ENCODE measurements around the gene ZNF592. TPM values are rescaled to one million over a fixed set of nuclear protein-coding genes. Genes with fewer than 3 reads are reported as not detected.
A peak's percentile ranks its signal among the peaks of the same experiment; 100 is the strongest.

Gene ZNF592
- total RNA-seq, 1 donor from 2014 or later = 42.3 TPM

- Mint-ChIP-seq H3K27ac (ENCODE audit: unreplicated experiment) (no peak overlapping the region), H3K4me3 (ENCODE audit: unreplicated experiment) (no peak overlapping the region), H3K4me1 (ENCODE audit: low read depth, unreplicated experiment) (peaks cover 17% of the 10 kb centered on the region), H3K9me3 (ENCODE audit: unreplicated experiment) (peaks cover 2% of the 10 kb centered on the region), H3K27me3 (ENCODE audit: unreplicated experiment) (peaks cover 4% of the 10 kb centered on the region), H3K36me3 (ENCODE audit: unreplicated experiment) (peaks cover 10% of the 10 kb centered on the region)
- no peak for TF ChIP-seq CTCF (IDR thresholded peaks at IDR 0.05; ENCODE audit: partially characterized antibody, unreplicated experiment)
- DNase-seq = no peak
Measured at GRCh38 chr15:84785053-84785452, 36.7 kb downstream of the ZNF592 start.

- no peak overlapping the region for H3K27ac Mint-ChIP-seq (ENCODE audit: unreplicated experiment)
- H3K27me3 Mint-ChIP-seq (ENCODE audit: unreplicated experiment) = peaks cover 2% of the 10 kb centered on the region
- no peak for DNase-seq
- peaks cover 15% of the 10 kb centered on the region for H3K4me1 Mint-ChIP-seq (ENCODE audit: low read depth, unreplicated experiment)
- H3K9me3 Mint-ChIP-seq (ENCODE audit: unreplicated experiment) = peaks cover 2% of the 10 kb centered on the region
- peaks cover 10% of the 10 kb centered on the region for H3K36me3 Mint-ChIP-seq (ENCODE audit: unreplicated experiment)
- no peak overlapping the region for H3K4me3 Mint-ChIP-seq (ENCODE audit: unreplicated experiment)
- TF ChIP-seq CTCF (IDR thresholded peaks at IDR 0.05; ENCODE audit: partially characterized antibody, unreplicated experiment) = no peak
Measured at GRCh38 chr15:84788500-84788899, 40.1 kb downstream of the ZNF592 start.

GRCh38 chr15:84789762-84790161, 41.4 kb downstream of the ZNF592 start:
- no peak for DNase-seq
- peak overlapping the region; percentile 12 for H3K27ac Mint-ChIP-seq (ENCODE audit: unreplicated experiment)

GRCh38 chr15:84790676-84791075, 42.3 kb downstream of the ZNF592 start:
- Mint-ChIP-seq H3K27ac (ENCODE audit: unreplicated experiment) (no peak overlapping the region), H3K4me1 (ENCODE audit: low read depth, unreplicated experiment) (peaks cover 10% of the 10 kb centered on the region), H3K27me3 (ENCODE audit: unreplicated experiment) (peaks cover 2% of the 10 kb centered on the region), H3K4me3 (ENCODE audit: unreplicated experiment) (no peak overlapping the region), H3K9me3 (ENCODE audit: unreplicated experiment) (peaks cover 2% of the 10 kb centered on the region), H3K36me3 (ENCODE audit: unreplicated experiment) (peaks cover 5% of the 10 kb centered on the region)
- no peak for DNase-seq
- no peak for TF ChIP-seq CTCF (IDR thresholded peaks at IDR 0.05; ENCODE audit: partially characterized antibody, unreplicated experiment)

More at GRCh38 chr15:84789762-84790161, 41.4 kb downstream of the ZNF592 start:
- Mint-ChIP-seq H3K4me3 (ENCODE audit: unreplicated experiment) (no peak overlapping the region), H3K9me3 (ENCODE audit: unreplicated experiment) (peaks cover 2% of the 10 kb centered on the region), H3K27me3 (ENCODE audit: unreplicated experiment) (peaks cover 2% of the 10 kb centered on the region), H3K36me3 (ENCODE audit: unreplicated experiment) (peaks cover 8% of the 10 kb centered on the region), H3K4me1 (ENCODE audit: low read depth, unreplicated experiment) (peaks cover 13% of the 10 kb centered on the region)
- no peak for TF ChIP-seq CTCF (IDR thresholded peaks at IDR 0.05; ENCODE audit: partially characterized antibody, unreplicated experiment)

DNA sequence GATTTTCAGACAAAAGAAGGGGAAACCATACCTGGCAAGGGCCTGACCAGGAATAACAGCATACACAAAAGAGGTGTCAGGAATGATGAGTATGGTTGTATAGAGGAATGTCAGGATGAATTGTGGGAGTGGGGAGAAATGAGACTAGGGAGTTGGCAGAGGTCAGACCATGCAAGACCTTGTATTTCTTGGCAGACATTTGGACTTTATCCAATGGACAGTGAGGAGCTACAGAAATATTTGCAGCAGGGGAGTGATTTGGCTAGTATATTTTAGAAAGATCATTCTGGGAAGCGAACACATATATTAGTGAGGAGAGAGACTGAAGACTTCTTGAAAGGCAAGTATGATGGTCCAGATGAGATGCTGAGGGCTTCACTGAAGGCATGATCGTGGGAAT, 43.4 kb downstream of the ZNF592 start:
- Mint-ChIP-seq H3K36me3 (ENCODE audit: unreplicated experiment) (no peaks in the 10 kb centered on the region), H3K9me3 (ENCODE audit: unreplicated experiment) (no peaks in the 10 kb centered on the region), H3K27ac (ENCODE audit: unreplicated experiment) (no peak overlapping the region), H3K27me3 (ENCODE audit: unreplicated experiment) (no peaks in the 10 kb centered on the region), H3K4me1 (ENCODE audit: low read depth, unreplicated experiment) (peaks cover 5% of the 10 kb centered on the region), H3K4me3 (ENCODE audit: unreplicated experiment) (no peak overlapping the region)
- TF ChIP-seq CTCF (IDR thresholded peaks at IDR 0.05; ENCODE audit: partially characterized antibody, unreplicated experiment) = no peak
- no peak for DNase-seq
